GM19467 (cell line): ENCODE data around the gene ABLIM1.
A peak's percentile ranks its signal among the peaks of the same experiment; 100 is the strongest.

Source experiments
- ATAC-seq: cut with Tn5 transposase; IDR thresholded peaks from one replicate; pipeline ENCODE4 v1.9.1; 2021; ENCODE audit warnings: mild to moderate bottlenecking, moderate library complexity; ENCODE audit not compliant: unreplicated experiment

Gene ABLIM1

DNA sequence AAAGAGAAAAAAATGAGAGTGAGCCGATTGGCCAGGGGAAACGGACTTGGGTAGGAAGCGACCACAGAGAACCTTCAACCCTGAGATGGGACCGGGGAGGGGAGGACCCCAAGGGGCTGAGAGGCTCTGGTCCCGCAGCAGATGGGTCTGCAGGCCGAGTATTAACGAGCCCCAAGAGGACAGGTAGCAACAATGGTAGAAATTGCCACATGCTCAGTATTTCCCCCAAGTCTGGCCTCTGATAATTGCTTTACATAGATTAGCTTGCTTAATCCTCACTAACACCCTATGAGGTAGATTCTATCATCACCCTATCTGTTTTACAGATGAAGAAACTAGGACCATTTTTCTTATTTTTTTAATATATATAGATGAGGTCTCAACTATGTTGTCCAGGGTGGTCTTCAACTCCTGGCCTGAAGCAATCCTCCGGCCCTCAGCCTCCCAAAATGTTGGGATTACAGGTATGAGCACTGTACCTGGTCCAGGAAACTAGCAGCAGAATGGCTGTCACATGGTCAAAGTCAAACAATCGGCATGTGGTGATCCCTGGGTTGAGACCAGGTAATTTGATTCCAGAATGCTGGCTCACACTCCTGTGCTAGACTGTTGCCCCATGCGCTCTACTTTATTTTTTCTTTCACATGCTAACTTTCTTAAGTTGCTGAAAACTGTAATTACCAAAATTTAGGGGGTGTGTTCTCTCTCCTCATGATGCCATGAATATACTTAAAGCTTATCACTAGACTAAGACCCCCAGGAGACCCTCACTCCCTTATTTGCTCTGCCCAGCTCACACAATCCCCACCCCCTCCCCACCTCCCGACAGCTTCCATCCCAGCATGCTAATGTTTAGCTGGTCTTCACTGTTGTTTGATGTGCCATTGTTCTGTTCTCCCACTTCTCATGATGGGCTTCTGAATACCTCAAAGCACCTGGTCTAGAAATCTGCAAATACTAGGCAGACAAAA, 185.9 kb downstream of the ABLIM1 start:
- no peak for ATAC-seq

DNA sequence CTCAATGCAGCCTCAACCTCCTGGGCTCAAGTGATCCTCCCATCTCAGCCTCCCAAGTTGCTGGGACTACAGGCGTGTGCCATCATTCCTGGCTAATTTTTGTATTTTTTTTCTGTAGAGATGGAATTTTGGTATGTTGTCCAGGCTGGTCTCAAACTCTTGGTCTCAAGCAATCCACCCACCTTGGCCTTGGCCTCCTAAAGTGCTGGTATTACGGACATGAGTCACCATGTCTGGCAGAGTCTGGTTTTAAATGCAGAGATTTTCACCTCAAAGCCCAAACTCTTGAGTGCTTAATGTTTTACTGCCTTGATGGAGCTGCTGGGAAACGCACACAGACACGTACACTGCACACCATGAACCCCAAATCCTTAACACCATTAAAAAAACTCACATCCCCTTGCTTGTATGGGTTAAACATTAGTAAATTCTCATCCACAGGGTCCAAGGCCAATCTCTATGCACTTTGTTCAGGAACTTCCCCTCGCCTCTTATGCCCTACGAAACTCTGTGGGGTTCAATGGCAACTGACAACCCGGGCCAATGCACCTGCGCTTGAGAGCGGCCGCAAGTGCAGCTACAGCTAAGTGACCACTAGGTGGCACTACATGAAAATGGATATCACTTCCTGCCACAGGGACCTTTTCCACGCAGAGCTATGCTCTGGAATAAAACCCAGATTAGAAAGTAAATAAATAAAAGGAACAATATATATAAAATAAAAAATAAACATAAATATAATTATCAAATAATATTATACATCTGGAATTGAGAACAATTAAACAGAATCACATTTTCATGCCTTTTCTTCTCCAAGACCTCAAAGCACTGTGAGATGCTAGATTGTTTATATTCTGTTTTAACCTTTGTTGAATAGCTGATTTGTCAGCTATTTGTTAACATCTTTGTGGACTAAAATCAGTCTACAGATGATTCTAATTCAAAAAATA, 186.8 kb downstream of the ABLIM1 start:
- ATAC-seq, result peak; percentile 89

DNA sequence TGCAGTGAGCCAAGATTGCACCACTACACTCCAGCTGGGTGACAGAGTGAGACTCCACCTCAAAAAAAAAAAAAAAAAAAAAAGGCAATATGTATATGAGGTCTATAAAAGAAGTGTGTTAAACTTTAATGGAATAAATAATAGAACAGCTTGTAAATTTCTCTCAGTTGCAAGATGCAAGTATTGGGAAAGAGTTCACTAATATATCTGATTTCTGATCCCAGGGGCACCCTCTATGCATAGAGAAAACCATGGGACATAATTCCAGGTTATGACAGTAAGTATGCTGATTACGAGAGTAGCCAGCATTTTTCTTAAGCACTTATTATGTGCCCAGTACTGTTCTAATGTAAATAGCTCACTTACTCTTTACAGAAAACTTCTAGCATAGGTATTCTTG, 187.7 kb downstream of the ABLIM1 start:
- no peak for ATAC-seq

DNA sequence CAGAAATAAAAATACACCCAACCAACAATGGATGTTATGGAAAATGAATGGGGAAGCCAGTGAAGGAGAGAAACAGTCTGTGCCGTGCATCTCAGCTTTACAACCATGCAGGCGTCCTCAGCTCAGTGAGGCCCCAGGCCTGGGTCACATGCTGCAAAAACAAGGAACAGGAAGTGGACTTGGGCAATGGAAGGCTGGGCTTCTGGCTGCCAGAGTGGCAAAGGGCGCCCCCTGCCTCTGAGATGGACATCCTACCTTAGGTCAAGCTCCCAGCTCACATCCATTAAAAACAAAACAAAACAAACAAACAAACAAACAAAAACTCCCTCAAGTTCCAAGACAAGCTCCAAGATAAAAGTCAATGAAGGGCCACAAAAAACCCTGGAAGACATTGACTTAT, 199.1 kb downstream of the ABLIM1 start:
- no peak for ATAC-seq

DNA sequence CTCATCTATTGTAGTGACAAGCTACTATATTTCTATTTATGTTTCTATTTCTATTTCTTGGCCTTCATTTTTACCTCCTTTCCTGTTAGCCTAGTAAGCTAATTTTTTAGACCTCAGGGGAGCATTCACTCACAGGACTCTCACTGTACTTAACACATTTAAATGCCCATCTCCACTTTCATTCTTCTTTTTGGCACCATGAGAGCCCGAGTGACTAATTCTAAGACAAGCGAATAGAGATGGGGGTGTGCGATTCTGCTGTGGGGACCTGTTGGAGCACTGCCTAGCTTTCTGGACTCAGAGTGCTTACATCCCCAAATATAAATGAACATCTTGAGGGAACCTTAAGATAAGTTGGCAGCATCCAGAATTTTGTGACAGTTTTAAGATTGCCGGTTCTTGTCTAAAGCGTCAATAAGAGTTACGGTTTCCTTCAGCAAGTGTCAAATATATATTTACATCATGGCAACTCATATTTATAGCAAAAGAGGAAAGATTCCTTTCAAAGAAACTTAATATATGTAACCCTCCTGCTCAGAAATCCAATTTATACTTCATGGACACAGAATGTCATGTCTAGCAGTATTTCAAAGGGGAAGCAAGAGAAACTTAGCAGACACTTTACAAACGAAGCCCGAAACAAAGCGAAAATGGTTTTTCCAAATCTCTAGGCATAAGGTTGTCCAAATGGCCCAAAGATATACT, 199.7 kb downstream of the ABLIM1 start:
- ATAC-seq, result no peak

DNA sequence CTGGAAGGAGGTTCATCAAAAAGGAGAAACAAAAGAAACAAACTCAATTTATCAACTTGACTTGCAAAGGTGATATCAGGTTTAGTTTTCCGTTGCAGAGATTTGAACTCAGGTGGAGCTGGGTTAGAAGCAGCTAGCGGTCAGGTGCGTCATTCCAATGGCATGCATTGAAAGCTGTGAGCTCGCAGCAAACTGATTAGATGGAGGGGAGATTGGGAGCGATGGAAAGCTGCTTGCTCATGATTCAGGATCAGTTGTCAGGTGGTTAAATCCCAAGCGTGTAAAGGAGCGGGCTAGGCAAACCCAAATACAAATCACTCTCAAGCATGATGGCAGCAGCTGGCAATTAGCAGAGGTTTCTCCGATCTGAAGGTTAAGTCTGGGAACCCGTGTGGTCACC, 204.5 kb downstream of the ABLIM1 start:
- no peak for ATAC-seq

DNA sequence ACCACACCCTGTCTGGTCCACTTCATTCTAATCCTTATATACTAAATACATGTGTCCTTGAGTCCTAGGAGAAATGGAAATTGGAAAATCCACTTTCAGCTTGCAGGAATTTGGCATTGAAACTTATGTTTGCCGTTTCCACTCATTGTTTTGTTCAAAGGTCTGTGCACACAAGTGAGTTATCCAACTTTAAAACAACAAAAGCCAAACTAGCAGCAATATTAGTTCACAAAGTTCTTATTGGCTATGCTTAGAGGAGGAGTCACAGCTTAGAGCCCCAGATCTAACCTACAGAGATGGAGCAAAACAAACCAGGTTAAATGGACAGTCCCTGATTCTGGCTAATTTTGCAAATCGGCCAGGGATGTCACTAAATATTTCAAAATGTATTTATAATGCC, 209.2 kb downstream of the ABLIM1 start:
- ATAC-seq, result no peak

DNA sequence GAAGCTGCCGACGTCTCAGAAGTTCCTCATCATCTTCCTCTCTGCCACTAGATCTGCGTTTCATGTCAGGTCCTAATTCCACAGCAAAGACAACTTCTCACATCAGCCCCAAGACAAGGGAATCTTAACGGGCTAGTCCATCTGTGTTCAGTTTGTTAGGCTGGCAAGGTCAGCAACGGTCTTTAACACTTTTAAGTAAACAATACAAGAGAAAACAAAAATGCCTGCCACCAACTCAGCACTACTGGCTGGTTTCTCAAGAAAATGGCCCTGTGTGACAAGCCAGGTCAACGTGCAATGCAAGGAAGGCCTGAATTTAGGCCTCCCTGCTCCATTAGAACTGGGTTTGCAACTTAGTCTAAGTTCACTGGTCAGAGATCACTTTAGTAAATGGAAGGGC, 212.7 kb downstream of the ABLIM1 start:
- ATAC-seq, result no peak

DNA sequence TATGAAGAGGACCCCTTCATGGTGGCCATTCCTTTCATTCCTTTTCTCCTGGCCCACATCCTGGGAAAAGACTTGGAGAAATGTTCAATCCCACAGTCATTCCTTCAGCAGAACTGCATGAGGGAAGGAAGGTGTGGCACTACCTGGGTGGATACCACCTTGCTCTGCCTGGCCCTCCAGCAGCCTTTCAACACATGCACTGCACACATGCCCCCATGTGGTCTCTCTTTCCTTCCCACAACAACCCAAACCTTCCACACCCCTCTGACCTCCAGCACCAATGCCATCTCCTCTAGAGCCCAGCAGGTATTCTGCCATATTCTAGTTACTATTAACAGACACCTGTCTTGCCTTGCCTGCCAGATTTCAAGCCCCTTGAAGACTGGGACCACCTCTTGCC, 213.3 kb downstream of the ABLIM1 start:
- no peak for ATAC-seq

DNA sequence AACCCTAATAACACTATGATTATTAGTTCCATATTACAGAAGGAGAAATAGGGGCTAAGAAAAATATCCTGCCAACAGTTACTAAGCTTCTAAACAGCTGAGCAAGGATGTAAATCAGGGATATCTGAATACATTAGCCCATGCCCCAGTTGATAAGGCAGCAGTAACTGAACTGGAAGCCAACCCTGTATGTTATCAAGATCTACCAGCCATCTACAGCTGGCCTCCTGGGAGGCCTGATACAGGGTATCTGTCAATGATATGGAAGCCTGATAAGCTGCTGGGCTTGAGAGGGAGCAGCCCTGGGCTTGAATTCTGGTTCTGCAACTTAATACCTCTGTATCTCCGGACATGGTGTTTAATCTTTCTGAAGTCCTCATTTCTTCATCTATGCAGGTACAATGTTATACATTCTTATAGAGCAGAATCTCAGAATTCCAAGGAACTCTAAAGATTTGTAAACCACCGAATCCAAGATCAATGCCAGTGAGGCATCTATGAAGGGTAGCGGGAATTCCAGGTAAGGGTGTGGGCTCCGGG, 215.9 kb downstream of the ABLIM1 start:
- no peak for ATAC-seq

DNA sequence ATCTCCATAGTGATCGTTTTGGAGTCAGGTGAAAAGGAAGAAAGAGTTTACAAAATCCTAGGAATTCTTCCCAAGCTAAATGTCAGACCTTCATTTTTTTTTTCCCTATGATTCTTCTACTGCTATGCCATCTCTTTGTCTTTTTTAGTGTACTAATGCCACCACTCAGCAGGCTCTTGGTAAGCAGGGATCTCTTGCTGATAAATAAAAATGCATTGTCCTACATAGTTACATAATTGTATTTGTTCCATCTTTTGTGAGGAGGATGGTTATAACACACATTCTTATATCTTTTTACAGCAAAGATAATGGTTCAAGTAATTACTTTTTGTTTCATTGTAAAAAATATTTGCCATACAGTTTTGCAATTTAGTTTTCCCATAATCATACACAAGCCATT, 217.0 kb downstream of the ABLIM1 start:
- ATAC-seq, result no peak

DNA sequence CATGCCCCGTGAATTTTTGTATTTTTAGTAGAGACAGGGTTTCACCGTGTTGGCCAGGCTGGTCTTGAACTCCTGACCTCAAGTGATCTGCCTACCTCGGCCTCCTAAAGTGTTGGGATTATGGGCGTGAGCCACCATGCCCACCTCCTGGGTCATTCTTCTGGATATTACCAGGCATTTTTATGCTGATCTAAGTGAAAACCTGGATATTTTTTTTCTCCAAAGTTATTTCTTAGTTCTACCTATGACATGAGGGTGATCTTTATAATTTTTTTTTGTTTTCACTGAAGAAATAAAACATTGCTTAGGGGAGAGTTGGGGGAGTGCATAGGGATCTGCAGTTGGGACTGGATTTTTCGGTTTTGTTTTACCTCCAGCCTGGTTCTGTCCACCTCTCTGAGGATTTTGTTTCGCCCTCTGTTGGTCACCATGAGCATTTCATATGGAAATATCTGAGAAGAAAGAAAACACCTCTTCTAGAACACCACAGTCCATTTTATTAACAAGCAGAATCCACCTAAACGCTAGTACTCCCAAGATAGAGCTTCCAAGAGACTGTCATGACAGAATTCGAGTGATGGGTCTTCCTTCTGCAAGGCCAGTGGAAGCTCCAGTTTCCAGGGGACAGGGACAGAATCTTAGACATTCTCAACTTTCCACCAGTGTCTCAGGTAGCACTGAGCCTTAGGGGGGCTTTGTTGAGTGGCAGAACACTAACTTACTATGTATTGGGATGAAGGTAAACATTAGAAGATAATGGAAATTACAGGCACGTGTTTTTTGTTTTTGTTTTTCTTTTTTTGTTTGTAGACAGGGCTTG, 220.4 kb downstream of the ABLIM1 start:
- ATAC-seq, result no peak

DNA sequence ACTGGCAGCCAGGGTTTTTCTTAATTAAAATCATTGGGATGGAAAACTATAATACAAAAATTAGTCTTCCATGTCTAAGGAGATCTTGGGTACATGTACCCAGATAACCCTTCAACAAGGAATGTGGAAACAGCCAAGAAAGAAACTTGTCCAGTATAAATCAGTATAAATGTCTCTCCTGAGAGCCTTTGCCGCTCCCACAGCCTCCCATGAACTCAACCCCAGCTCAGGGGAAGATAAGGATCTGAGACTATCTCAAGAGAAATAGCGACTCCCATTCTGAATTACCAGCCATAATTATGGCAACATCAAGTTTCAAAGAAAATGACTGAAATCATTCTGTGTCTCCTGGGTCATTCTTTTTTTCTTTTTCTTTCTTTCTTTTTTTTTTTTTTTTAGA, 221.1 kb downstream of the ABLIM1 start:
- no peak for ATAC-seq

DNA sequence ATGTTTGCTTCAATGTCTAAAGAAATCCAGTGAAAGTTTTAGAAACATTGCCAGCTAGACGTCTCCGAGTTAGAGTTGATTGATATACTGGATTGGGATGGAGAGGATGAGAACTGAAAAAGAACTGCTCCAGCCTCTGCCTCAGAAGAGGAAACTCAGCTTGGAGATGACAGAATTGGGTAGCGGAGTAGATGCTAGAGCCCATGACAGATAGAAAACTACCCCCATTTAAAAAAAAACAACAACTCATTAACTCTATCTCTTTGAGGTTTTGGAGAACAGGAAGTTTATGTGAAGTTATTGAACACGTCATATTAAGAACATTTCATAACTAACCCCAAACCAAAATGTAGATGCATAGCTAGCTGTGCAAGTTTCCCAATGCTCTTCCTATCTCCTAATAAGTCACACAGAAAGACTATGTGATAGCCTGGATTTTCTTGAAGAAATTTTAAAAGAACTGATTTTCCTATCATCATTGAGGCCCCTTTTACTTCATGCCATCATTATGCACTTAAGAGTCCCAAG, 225.4 kb downstream of the ABLIM1 start:
- ATAC-seq, result no peak

DNA sequence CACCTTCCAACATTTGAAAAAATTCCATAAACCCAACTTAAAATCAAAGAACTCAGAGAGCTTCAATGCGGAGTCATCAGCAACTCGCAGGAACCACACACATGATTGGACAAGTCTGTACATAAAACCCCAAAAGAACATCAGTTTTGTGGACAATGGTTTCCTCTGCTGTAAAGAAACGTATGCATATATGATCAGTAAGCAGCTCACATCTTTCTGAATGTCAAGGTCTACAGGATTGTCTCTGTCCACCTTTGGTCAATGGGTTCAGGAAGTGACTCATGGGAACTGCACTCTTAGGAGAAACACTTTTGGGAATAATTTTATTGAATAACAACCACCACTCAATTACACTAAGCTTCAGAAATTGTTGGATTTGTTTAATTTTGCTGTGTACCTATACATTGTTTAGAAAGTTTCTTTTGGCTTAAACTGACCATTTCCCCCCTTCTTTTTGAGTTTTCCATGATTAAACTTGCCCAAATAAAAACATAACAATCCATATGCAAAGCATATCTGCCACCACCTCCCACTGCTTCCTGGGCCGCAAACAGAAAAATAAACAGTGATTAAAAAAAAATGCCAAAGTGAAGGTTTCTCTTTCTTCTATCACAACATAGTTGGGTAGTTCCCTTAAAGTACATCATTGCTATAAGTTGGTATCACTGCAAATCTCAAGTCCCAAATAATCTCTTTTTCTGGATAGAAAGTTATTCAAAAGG, 226.5 kb downstream of the ABLIM1 start:
- no peak for ATAC-seq

DNA sequence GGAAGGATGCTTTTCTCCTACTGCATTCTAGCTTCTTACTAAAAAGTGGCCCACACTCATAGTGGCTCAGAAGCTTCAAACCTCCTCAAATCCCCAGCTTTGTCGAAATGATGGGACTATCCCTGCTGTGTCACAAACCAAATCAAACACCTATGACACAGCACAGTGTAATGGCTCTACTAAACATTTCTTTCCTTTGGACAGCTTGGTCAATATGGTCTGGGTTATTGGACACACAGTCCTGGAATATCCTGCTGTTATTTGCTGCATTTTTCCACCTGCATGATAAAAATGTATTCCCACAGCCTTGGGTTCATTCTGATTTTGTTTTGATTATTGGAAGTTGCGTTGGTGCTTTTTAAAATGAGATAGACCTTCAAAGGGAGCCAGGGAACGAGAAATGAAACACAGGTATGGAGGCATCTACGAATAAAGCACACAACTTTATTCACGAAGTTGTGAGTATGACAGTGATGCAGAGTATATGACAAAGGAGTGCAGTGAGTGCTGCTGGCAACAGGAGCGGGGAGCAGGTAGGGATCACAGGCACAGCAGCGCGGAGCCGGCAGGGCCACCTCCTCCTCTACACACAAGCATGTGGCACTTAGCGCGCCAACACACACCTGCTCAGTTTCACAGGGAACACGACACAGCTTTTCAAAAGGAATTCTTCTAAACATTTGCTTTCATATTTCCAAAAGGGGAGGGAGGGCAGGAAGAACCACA, 227.2 kb downstream of the ABLIM1 start:
- no peak for ATAC-seq

DNA sequence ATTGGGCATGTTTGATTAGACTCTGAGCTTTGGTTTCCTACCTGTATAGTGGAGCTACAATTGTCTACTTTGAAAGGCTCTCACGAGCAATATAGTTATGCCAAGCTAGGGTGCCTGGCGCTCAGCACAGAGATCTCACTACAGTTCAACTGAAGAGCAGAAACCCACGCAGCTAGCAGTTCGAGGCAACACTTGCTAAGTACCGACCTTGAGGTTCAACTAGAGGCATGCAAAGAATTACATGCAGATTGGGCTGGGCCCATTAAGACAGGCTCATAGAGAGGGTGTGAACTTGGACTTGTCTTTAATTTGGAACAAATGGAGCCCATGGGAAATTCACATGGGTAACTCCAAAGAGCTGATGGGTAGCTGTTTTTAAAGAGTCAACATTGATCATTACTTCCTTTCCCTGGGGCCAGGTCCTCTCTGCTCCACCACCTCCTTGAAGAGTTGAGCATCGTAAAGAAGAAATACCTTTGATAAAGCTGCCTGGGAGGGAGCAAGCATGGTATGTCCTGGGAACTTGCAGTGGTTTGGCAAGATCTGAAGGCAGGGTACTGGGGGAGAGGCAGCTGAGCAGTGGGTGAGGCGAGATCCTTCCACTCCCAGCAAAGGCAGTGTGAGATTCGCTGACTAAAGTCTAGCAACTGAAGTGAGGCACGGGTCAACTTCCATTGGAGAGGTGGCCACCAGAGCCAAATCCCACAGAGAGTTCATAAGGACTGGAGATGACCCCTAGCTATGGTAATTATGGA, 228.3 kb downstream of the ABLIM1 start:
- no peak for ATAC-seq
